ENCODE measurements around the gene ATXN7L1.

ATXN7L1 gene

GRCh38 chr7:105594034-105594433, 282.4 kb downstream of the ATXN7L1 start:
- Histone ChIP-seq H3K27ac (no peak overlapping the region), H3K27me3 (peaks cover 10% of the 10 kb centered on the region), H3K4me3 (ENCODE audit: low read depth in 1 of 2, low read length in 1 of 2) (no peak overlapping the region), H3K36me3 (no peaks in the 10 kb centered on the region), H3K9me3 (no peaks in the 10 kb centered on the region), H3K4me1 (ENCODE audit: control insufficient read depth in 1 of 2, insufficient read depth in 1 of 2, low read depth in 1 of 2, low read length in 1 of 2) (no peaks in the 10 kb centered on the region)
- TF ChIP-seq, protein P1, sequence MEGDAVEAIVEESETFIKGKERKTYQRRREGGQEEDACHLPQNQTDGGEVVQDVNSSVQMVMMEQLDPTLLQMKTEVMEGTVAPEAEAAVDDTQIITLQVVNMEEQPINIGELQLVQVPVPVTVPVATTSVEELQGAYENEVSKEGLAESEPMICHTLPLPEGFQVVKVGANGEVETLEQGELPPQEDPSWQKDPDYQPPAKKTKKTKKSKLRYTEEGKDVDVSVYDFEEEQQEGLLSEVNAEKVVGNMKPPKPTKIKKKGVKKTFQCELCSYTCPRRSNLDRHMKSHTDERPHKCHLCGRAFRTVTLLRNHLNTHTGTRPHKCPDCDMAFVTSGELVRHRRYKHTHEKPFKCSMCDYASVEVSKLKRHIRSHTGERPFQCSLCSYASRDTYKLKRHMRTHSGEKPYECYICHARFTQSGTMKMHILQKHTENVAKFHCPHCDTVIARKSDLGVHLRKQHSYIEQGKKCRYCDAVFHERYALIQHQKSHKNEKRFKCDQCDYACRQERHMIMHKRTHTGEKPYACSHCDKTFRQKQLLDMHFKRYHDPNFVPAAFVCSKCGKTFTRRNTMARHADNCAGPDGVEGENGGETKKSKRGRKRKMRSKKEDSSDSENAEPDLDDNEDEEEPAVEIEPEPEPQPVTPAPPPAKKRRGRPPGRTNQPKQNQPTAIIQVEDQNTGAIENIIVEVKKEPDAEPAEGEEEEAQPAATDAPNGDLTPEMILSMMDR (IDR thresholded peaks at IDR 0.05) = no peak

DNA sequence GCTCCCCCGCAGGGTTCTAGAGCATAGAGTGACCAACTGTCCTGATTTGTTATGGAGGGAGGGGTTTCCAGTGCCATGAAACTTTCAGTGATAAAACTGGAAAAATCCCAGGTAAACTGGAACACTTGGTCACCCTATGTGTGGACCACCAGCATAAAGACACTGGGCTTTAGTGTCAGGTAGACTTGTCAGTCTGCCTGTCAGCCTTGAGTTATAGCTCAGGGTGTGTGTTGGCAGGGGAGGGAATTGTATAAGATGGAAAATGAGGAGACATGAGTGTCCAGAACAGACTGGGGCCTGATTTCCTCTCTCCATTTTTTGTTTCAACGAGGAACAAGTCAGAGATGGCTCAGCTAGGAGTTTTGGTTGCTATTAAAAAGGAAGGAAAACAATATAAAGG, 284.9 kb downstream of the ATXN7L1 start:
- H3K27me3 ChIP-seq = no peaks in the 10 kb centered on the region
- no peak overlapping the region for H3K4me3 ChIP-seq (ENCODE audit: low read depth in 1 of 2, low read length in 1 of 2)
- TF ChIP-seq, protein P1 (IDR thresholded peaks at IDR 0.05) = no peak
- no peak overlapping the region for H3K27ac ChIP-seq
- no peaks in the 10 kb centered on the region for H3K4me1 ChIP-seq (ENCODE audit: control insufficient read depth in 1 of 2, insufficient read depth in 1 of 2, low read depth in 1 of 2, low read length in 1 of 2)
- no peaks in the 10 kb centered on the region for H3K9me3 ChIP-seq
- no peaks in the 10 kb centered on the region for H3K36me3 ChIP-seq

DNA sequence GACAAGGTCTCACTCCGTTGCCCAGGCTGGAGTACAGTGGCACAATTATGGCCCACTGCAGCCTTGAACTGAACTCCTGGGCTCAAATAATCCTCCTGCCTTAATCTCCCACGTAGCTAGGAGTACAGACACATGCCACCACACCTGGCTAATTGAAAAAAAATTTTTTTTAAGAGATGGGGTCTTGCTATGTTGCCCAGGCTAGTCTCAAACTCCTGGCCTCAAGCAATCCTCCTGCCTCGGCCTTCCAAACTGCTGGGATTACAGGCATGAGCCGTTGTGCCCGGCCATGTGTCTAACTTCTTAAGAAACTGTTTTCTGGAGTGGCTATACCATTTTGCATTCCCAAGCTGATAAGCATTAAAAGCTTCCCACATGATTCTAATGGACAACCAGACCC, 285.6 kb downstream of the ATXN7L1 start:
- Histone ChIP-seq H3K27me3 (no peaks in the 10 kb centered on the region), H3K36me3 (no peaks in the 10 kb centered on the region), H3K27ac (no peak overlapping the region), H3K4me3 (ENCODE audit: low read depth in 1 of 2, low read length in 1 of 2) (no peak overlapping the region), H3K9me3 (no peaks in the 10 kb centered on the region), H3K4me1 (ENCODE audit: control insufficient read depth in 1 of 2, insufficient read depth in 1 of 2, low read depth in 1 of 2, low read length in 1 of 2) (no peaks in the 10 kb centered on the region)
- TF ChIP-seq, protein P1 (IDR thresholded peaks at IDR 0.05) = no peak

- Histone ChIP-seq H3K27ac (no peak overlapping the region), H3K4me3 (ENCODE audit: low read depth in 1 of 2, low read length in 1 of 2) (no peak overlapping the region), H3K27me3 (no peaks in the 10 kb centered on the region), H3K36me3 (no peaks in the 10 kb centered on the region), H3K9me3 (no peaks in the 10 kb centered on the region), H3K4me1 (ENCODE audit: control insufficient read depth in 1 of 2, insufficient read depth in 1 of 2, low read depth in 1 of 2, low read length in 1 of 2) (no peaks in the 10 kb centered on the region)
- TF ChIP-seq, protein P1 (IDR thresholded peaks at IDR 0.05) = no peak
These were observed 286.9 kb downstream of the ATXN7L1 start for GRCh38 chr7:105589356-105590077.

- Histone ChIP-seq H3K4me1 (ENCODE audit: control insufficient read depth in 1 of 2, insufficient read depth in 1 of 2, low read depth in 1 of 2, low read length in 1 of 2) (no peaks in the 10 kb centered on the region), H3K4me3 (ENCODE audit: low read depth in 1 of 2, low read length in 1 of 2) (no peak overlapping the region), H3K36me3 (no peaks in the 10 kb centered on the region), H3K27me3 (no peaks in the 10 kb centered on the region), H3K9me3 (no peaks in the 10 kb centered on the region), H3K27ac (no peak overlapping the region)
- TF ChIP-seq, protein P1 (IDR thresholded peaks at IDR 0.05) = no peak
These were observed 288.3 kb downstream of the ATXN7L1 start for GRCh38 chr7:105587909-105588635.
